ENCODE measurements around the gene KCNIP1. TPM values are rescaled to one million over a fixed set of nuclear protein-coding genes. Genes with fewer than 3 reads are reported as not detected.

KCNIP1 gene
- total RNA-seq, 4 donors from 2014 or later: not detected

DNA sequence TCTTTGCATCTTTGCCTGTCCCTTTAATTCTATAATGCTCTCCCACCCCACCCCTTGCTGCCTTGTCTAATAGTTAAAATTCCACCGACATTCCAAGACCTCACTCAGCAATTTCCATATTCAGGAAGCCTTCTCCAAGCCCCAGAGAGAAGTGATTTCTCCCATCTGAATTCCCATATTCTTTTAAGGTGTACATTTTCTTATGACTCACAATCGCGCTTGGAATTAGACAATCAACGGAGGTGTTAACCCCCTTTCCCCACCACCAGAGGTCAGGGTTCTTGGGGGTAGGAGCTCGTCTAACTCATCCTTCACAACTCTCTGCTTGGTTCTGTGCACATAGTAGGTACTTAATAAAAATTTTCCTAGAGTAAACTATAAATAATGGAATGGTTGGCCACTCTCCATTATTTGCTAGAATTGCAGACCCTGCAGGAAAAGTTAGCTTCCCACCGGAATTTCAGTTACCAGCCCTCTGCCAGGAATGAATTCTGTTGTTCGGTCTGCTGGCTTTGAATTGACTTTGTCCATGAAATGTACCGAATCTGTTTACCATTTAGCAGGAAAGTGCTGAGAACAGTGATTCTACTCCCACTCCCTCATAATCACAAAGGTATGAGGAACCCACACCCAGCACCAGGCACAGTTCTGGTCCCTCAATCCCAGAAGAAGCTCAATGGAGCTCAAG is 5.0 kb downstream of the KCNIP1 start:
- H3K27me3 ChIP-seq: no peaks in the 10 kb centered on the region
- H3K9me3 ChIP-seq: no peaks in the 10 kb centered on the region
- H3K4me3 ChIP-seq: no peak overlapping the region
- H3K27ac ChIP-seq: no peak overlapping the region
- H3K36me3 ChIP-seq: no peaks in the 10 kb centered on the region
- TF ChIP-seq POLR2A (IDR thresholded peaks at IDR 0.05): no peak
- TF ChIP-seq, protein P1, sequence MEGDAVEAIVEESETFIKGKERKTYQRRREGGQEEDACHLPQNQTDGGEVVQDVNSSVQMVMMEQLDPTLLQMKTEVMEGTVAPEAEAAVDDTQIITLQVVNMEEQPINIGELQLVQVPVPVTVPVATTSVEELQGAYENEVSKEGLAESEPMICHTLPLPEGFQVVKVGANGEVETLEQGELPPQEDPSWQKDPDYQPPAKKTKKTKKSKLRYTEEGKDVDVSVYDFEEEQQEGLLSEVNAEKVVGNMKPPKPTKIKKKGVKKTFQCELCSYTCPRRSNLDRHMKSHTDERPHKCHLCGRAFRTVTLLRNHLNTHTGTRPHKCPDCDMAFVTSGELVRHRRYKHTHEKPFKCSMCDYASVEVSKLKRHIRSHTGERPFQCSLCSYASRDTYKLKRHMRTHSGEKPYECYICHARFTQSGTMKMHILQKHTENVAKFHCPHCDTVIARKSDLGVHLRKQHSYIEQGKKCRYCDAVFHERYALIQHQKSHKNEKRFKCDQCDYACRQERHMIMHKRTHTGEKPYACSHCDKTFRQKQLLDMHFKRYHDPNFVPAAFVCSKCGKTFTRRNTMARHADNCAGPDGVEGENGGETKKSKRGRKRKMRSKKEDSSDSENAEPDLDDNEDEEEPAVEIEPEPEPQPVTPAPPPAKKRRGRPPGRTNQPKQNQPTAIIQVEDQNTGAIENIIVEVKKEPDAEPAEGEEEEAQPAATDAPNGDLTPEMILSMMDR (IDR thresholded peaks at IDR 0.05): no peak
- no peaks in the 10 kb centered on the region for H3K4me1 ChIP-seq
- no peak for DNase-seq

DNA sequence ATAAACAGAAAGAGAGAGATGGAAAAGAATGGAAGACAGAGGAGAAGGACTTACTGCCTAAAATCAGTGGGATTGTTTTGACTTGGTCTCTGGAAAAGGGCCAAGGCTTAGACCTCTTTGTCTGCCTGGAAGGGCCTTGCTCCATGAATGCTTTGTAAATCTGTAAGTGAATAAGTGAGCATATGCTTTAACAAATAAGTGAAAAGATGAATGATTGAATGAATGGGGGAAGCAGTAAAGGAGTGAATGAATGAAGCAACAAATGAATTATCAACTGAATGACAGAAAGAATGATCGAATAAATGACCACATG is 5.5 kb downstream of the KCNIP1 start:
- no peak for DNase-seq
- Histone ChIP-seq H3K4me3 (no peak overlapping the region), H3K9me3 (no peaks in the 10 kb centered on the region), H3K36me3 (no peaks in the 10 kb centered on the region), H3K4me1 (no peaks in the 10 kb centered on the region), H3K27ac (no peak overlapping the region), H3K27me3 (no peaks in the 10 kb centered on the region)
- no peak for TF ChIP-seq POLR2A (IDR thresholded peaks at IDR 0.05)
- TF ChIP-seq, protein P1 (IDR thresholded peaks at IDR 0.05): no peak

DNA sequence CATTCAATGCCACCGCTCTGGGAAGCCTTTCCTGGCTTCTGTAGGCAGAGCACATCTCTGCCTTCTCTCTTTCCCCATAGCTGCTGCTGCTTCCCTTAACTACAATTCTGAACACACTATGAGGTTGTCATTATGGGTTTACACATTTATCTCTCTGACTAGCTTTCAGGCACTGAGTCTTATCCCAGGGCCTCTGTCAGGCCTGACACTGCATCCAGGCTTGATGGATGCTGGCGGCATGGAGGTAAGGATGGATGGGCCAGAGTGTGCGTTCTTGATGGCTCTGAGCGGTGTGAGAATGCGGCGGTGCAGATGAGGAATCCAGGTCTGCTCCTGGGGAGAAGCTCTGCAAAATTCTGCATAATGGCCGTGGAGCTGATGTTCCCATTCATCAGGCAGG is 6.3 kb downstream of the KCNIP1 start:
- no peak overlapping the region for H3K4me3 ChIP-seq
- DNase-seq: no peak
- H3K36me3 ChIP-seq: no peaks in the 10 kb centered on the region
- no peak for TF ChIP-seq POLR2A (IDR thresholded peaks at IDR 0.05)
- TF ChIP-seq, protein P1 (IDR thresholded peaks at IDR 0.05): no peak
- H3K9me3 ChIP-seq: no peaks in the 10 kb centered on the region
- no peak overlapping the region for H3K27ac ChIP-seq
- H3K4me1 ChIP-seq: no peaks in the 10 kb centered on the region
- H3K27me3 ChIP-seq: no peaks in the 10 kb centered on the region

DNA sequence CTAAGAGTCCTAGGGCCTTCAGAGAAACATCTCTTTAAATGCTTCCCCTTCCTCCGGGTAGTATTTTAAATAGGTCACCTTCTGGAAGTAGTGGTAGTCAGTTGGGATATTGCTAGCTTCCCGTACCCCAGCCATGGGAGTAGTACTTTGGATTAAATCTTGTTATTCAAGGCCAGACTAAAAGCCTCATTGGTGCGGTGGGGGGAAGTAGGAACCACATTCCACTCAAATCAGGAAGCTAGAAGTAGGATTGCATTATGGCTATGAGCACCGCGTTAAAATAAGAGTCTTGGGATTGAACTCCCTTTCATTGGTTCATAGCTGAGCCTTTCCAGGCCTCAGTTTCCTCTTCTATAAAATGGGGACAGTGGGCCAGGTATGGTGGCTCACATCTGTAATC is 6.7 kb downstream of the KCNIP1 start:
- no peak overlapping the region for H3K27ac ChIP-seq
- no peaks in the 10 kb centered on the region for H3K4me1 ChIP-seq
- H3K4me3 ChIP-seq: no peak overlapping the region
- no peaks in the 10 kb centered on the region for H3K27me3 ChIP-seq
- no peak for TF ChIP-seq POLR2A (IDR thresholded peaks at IDR 0.05)
- TF ChIP-seq, protein P1 (IDR thresholded peaks at IDR 0.05): no peak
- no peak for DNase-seq
- no peaks in the 10 kb centered on the region for H3K9me3 ChIP-seq
- no peaks in the 10 kb centered on the region for H3K36me3 ChIP-seq

DNA sequence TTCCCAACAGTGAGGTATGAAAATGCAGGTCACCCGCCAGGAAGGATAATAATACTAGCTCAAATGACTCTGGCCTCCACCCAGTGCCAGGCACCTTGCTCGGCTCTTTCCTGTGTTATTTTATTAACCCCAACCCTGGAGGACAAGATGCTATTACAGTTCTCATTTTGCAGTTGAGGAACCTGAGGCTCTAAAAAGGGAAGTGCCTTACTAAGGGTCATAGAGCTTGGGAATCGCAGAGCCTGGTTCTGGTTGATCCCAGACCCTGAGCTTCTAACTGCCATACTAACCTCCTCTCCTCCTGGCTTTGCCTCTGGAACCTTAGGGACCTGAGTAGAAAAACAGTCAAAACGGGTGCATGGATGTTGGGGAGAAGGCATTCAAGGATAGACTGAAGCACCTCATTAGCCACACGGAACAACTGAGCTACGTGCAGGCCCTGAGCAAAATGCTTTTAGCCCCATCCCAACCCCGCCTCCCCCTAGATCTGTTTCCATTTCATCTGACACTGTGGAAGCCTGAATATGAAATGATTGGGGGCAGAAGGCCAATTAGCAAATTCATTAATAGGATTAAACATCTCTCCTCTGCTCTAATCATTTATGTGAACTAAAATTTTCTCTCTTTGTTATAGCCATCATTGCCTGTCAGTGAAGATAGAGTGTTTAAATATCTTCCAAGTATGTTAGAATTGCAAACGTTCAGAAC is 7.9 kb downstream of the KCNIP1 start:
- no peak overlapping the region for H3K27ac ChIP-seq

More for the DNA sequence above, 7.9 kb downstream of the KCNIP1 start:
- H3K9me3 ChIP-seq: no peaks in the 10 kb centered on the region
- no peaks in the 10 kb centered on the region for H3K27me3 ChIP-seq
- TF ChIP-seq POLR2A (IDR thresholded peaks at IDR 0.05): no peak
- TF ChIP-seq, protein P1 (IDR thresholded peaks at IDR 0.05): no peak
- no peak overlapping the region for H3K4me3 ChIP-seq
- no peaks in the 10 kb centered on the region for H3K4me1 ChIP-seq
- no peak for DNase-seq
- H3K36me3 ChIP-seq: no peaks in the 10 kb centered on the region
